GM19239 (cell line): ENCODE measurements around the gene CLEC2L.
"Not testable (repeated sequence)": the region's sequence is repeated elsewhere in the genome, so short reads cannot be mapped to it uniquely, and the experiment has no call there.

ENCODE experiments used
- DNase-seq: peaks from one replicate; pipeline ENCODE4 v3.0.0; 2011; ENCODE audit warnings: low spot score; ENCODE audit not compliant: insufficient read length
- FAIRE-seq: peaks from 2 replicates; lab custom pipeline; 2011; peaks lifted over from hg19 to GRCh38; lab: Jason Lieb, UNC

CLEC2L gene

GRCh38 chr7:139548302-139549028 lies 25.0 kb downstream of the CLEC2L start:
- DNase-seq (no peak), FAIRE-seq (no peak)

GRCh38 chr7:139553991-139554700 lies 30.7 kb downstream of the CLEC2L start:
- not testable (repeated sequence) for DNase-seq, FAIRE-seq

GRCh38 chr7:139557857-139558581 lies 34.5 kb downstream of the CLEC2L start:
- no peak for FAIRE-seq
- no peak for DNase-seq

GRCh38 chr7:139559364-139560105 lies 36.0 kb downstream of the CLEC2L start:
- no peak for FAIRE-seq
- no peak for DNase-seq

- DNase-seq (no peak), FAIRE-seq (no peak)
Observed at GRCh38 chr7:139560199-139560598, 36.7 kb downstream of the CLEC2L start.

- FAIRE-seq (no peak), DNase-seq (no peak)
Observed at GRCh38 chr7:139560678-139561077, 37.2 kb downstream of the CLEC2L start.

GRCh38 chr7:139562491-139562890 lies 39.0 kb downstream of the CLEC2L start:
- FAIRE-seq: no peak
- no peak for DNase-seq

GRCh38 chr7:139562961-139563565 lies 39.6 kb downstream of the CLEC2L start:
- DNase-seq (no peak), FAIRE-seq (no peak)

- DNase-seq: no peak
- FAIRE-seq: no peak
Observed at GRCh38 chr7:139563856-139564255, 40.4 kb downstream of the CLEC2L start.

GRCh38 chr7:139566075-139566474 lies 42.6 kb downstream of the CLEC2L start:
- DNase-seq: no peak

GRCh38 chr7:139566736-139567646 lies 43.5 kb downstream of the CLEC2L start:
- DNase-seq: no peak
- no peak for FAIRE-seq

More at GRCh38 chr7:139566075-139566474, 42.6 kb downstream of the CLEC2L start:
- FAIRE-seq: no peak

- DNase-seq (no peak), FAIRE-seq (no peak)
Observed at GRCh38 chr7:139567647-139568345, 44.3 kb downstream of the CLEC2L start.

GRCh38 chr7:139568346-139568675 lies 44.8 kb downstream of the CLEC2L start:
- DNase-seq (no peak), FAIRE-seq (no peak)

GRCh38 chr7:139568813-139569490 lies 45.5 kb downstream of the CLEC2L start:
- DNase-seq (no peak), FAIRE-seq (no peak)

- FAIRE-seq (no peak), DNase-seq (no peak)
Observed at GRCh38 chr7:139570119-139570518, 46.6 kb downstream of the CLEC2L start.

- DNase-seq: no peak
- FAIRE-seq: no peak
Observed at GRCh38 chr7:139570626-139571025, 47.1 kb downstream of the CLEC2L start.

- FAIRE-seq (no peak), DNase-seq (no peak)
Observed at GRCh38 chr7:139571190-139571589, 47.7 kb downstream of the CLEC2L start.

- DNase-seq (no peak), FAIRE-seq (no peak)
Observed at GRCh38 chr7:139571651-139572050, 48.2 kb downstream of the CLEC2L start.
